Activated CD8-positive, alpha-beta T cell treated with anti-CD3 and anti-CD28 coated beads for 36 hours (primary cell): ENCODE data around the gene TSPAN10. TPM values are rescaled to one million over a fixed set of nuclear protein-coding genes. Genes with fewer than 3 reads are reported as not detected.

Experiments used
- ATAC-seq: fragments of 200-7000 bp; cut with Tn5 transposase; one replicate; pipeline ENCODE4 v1.10.0; 2021; ENCODE audit warnings: mild to moderate bottlenecking, moderate library complexity
- CTCF ChIA-PET: fragments of 350-600 bp; sonication (Branson Sonifier 250); formaldehyde crosslinking; loops from one replicate; lab custom pipeline; 2021; ENCODE audit warnings: antibody characterized with exemption; lab: Charles Lee
- POLR2A ChIA-PET: fragments of 350-600 bp; sonication (Branson Sonifier 250); formaldehyde crosslinking; loops from one replicate; lab custom pipeline; 2021; ENCODE audit warnings: antibody characterized with exemption; lab: Charles Lee
- DNase-seq: peaks from one replicate; pipeline ENCODE4 v3.0.0-alpha.2; 2020
- H3K27ac Mint-ChIP-seq: one replicate; pipeline ENCODE4 v1.8.0; 2021; ENCODE audit warnings: mild to moderate bottlenecking, mixed read lengths
- H3K27me3 Mint-ChIP-seq: one replicate; pipeline ENCODE4 v1.8.0; 2021; ENCODE audit warnings: mixed read lengths
- H3K36me3 Mint-ChIP-seq: one replicate; pipeline ENCODE4 v1.8.0; 2021; ENCODE audit warnings: low read depth, mixed read lengths
- H3K4me1 Mint-ChIP-seq: one replicate; pipeline ENCODE4 v1.8.0; 2021; ENCODE audit warnings: low read depth, mixed read lengths
- H3K4me3 Mint-ChIP-seq: one replicate; pipeline ENCODE4 v1.8.0; 2021; ENCODE audit warnings: mild to moderate bottlenecking, moderate library complexity, mixed read lengths
- H3K9me3 Mint-ChIP-seq: one replicate; pipeline ENCODE4 v1.8.0; 2021; ENCODE audit warnings: mixed read lengths
- intact Hi-C: fragments of 100-400 bp; cut with micrococcal nuclease; formaldehyde crosslinking; loops from one replicate; pipeline ENCODE4 v1.10.0; 2022
- microRNA-seq: library from miRNA; unstranded; fragments of <30 nt; microRNA quantifications from one replicate; pipeline ENCODE4 v1.2.0, GENCODE V29; 2022; ENCODE audit warnings: borderline microRNAs expressed, borderline replicate concordance
- total RNA-seq, 2 experiments: library from RNA; stranded (reverse); gene quantifications; one replicate each; pipeline ENCODE4 v1.2.3, GENCODE V29; 2021
- TF ChIP-seq, protein P1 (sequence below): fragments of 200-600 bp; IDR thresholded peaks from one replicate; pipeline ENCODE4 v1.8.0; 2022; ENCODE audit warnings: antibody characterized with exemption, mild to moderate bottlenecking

TSPAN10 gene
- total RNA-seq, 2 experiments from 2014 or later, result 0.18 to 0.22 TPM

GRCh38 chr17:81696218-81696941 lies 59.4 kb downstream of the TSPAN10 start:
- ChIA-PET CTCF (interaction anchor here (0.8 kb wide), 1 partner anchor 38 kb away, joined by 3 read pairs; no protein-coding TSS in a partner anchor), POLR2A (interaction anchor here (0.5 to 2.6 kb wide), 5 partner anchors 10 to 263 kb away, joined by 3 to 14 read pairs (median 3); partner anchors contain the start of genes ARL16 and HGS)
- TF ChIP-seq, protein P1, sequence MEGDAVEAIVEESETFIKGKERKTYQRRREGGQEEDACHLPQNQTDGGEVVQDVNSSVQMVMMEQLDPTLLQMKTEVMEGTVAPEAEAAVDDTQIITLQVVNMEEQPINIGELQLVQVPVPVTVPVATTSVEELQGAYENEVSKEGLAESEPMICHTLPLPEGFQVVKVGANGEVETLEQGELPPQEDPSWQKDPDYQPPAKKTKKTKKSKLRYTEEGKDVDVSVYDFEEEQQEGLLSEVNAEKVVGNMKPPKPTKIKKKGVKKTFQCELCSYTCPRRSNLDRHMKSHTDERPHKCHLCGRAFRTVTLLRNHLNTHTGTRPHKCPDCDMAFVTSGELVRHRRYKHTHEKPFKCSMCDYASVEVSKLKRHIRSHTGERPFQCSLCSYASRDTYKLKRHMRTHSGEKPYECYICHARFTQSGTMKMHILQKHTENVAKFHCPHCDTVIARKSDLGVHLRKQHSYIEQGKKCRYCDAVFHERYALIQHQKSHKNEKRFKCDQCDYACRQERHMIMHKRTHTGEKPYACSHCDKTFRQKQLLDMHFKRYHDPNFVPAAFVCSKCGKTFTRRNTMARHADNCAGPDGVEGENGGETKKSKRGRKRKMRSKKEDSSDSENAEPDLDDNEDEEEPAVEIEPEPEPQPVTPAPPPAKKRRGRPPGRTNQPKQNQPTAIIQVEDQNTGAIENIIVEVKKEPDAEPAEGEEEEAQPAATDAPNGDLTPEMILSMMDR, result no peak
- no peaks in the 10 kb centered on the region for H3K27me3 Mint-ChIP-seq
- no peaks in the 10 kb centered on the region for H3K9me3 Mint-ChIP-seq
- intact Hi-C loops, result loop anchor here (5.0 kb wide), 1 partner anchor 174 kb away; no protein-coding TSS in a partner anchor
- H3K4me3 Mint-ChIP-seq, result no peak overlapping the region
- no peak for DNase-seq
- ATAC-seq, result no peak
- H3K27ac Mint-ChIP-seq, result no peak overlapping the region
- peaks cover 34% of the 10 kb centered on the region for H3K36me3 Mint-ChIP-seq
- H3K4me1 Mint-ChIP-seq, result peaks cover 8% of the 10 kb centered on the region

- POLR2A ChIA-PET, result interaction anchor here (2.3 to 2.6 kb wide), 2 partner anchors 12 to 14 kb away, joined by 10 to 14 read pairs; partner anchors contain the start of genes ARL16 and HGS
Observed at GRCh38 chr17:81697261-81698044, 60.5 kb downstream of the TSPAN10 start.

More at GRCh38 chr17:81697261-81698044, 60.5 kb downstream of the TSPAN10 start:
- ATAC-seq (no peak), DNase-seq (no peak)
- TF ChIP-seq, protein P1, result no peak
- Mint-ChIP-seq H3K27ac (no peak overlapping the region), H3K4me3 (no peak overlapping the region), H3K27me3 (no peaks in the 10 kb centered on the region), H3K4me1 (peaks cover 11% of the 10 kb centered on the region), H3K36me3 (peaks cover 38% of the 10 kb centered on the region), H3K9me3 (no peaks in the 10 kb centered on the region)
- intact Hi-C loops, result loop anchor here (5.0 kb wide), 1 partner anchor 175 kb away; no protein-coding TSS in a partner anchor
- CTCF ChIA-PET, result no interaction called here

Small RNA genes within 50 kb of the gene (microRNA-seq; reads per million reads assigned to microRNA genes)
- 0.91 reads per million for gene MIR6786

Other genes starting within 250 kb of the TSPAN10 start
- gene BAHCC1, start 241.7 kb upstream of the TSPAN10 start, total RNA-seq, result under 1 TPM; 0.40 to 0.65 TPM
- 1,000 to 10,000 TPM; 4,606 to 4,756 TPM for gene ACTG1, start 124.4 kb upstream of the TSPAN10 start, total RNA-seq
- gene FSCN2, start 108.8 kb upstream of the TSPAN10 start, total RNA-seq, result under 1 TPM in 1 of 2 experiments, not detected in 1; 0.32 TPM
- gene FAAP100, start 84.8 kb upstream of the TSPAN10 start, total RNA-seq, result 10 to 100 TPM; 40.5 to 42.7 TPM
- 10 to 100 TPM; 75.9 to 87.7 TPM for gene NPLOC4, start 84 bp upstream of the TSPAN10 start, total RNA-seq
- 10 to 100 TPM in 1 of 2 experiments, 1 to 10 TPM in 1; 8.9 to 11.4 TPM for gene PDE6G, start 19.3 kb downstream of the TSPAN10 start, total RNA-seq
- gene OXLD1, start 29.4 kb downstream of the TSPAN10 start, total RNA-seq, result 10 to 100 TPM; 50.1 to 52.6 TPM
- gene CCDC137, start 29.5 kb downstream of the TSPAN10 start, total RNA-seq, result 10 to 100 TPM; 34.1 to 37.2 TPM
- 10 to 100 TPM; 22.3 to 23.5 TPM for gene ARL16, start 46.6 kb downstream of the TSPAN10 start, total RNA-seq
- 100 to 1,000 TPM in 1 of 2 experiments, 10 to 100 TPM in 1; 98.9 to 113 TPM for gene HGS, start 46.8 kb downstream of the TSPAN10 start, total RNA-seq
- 100 to 1,000 TPM; 149 to 152 TPM for gene MRPL12, start 66.2 kb downstream of the TSPAN10 start, total RNA-seq
- gene SLC25A10, start 75.1 kb downstream of the TSPAN10 start, total RNA-seq, result 10 to 100 TPM; 29.4 to 30.5 TPM
- not detected for gene GCGR, start 167.0 kb downstream of the TSPAN10 start, total RNA-seq
- gene MCRIP1, start 196.1 kb downstream of the TSPAN10 start, total RNA-seq, result 10 to 100 TPM; 55.1 to 56.5 TPM
- not detected for gene PPP1R27, start 197.9 kb downstream of the TSPAN10 start, total RNA-seq
- 100 to 1,000 TPM; 408 to 434 TPM for gene P4HB, start 223.3 kb downstream of the TSPAN10 start, total RNA-seq
- 100 to 1,000 TPM; 450 to 470 TPM for gene ARHGDIA, start 234.1 kb downstream of the TSPAN10 start, total RNA-seq